Mesenteric fat pad (tissue), 1 donor: ENCODE measurements around the gene LCLAT1. TPM values are rescaled to one million over a fixed set of nuclear protein-coding genes. Genes with fewer than 3 reads are reported as not detected.

Source experiments
- DNase-seq: peaks from one replicate; pipeline ENCODE4 v3.0.0-alpha.2; 2020; ENCODE audit warnings: low spot score
- total RNA-seq: library from RNA; stranded (reverse); fragmentation: NEBNext Ultra II Directional; extraction: Animal tissue kit (Norgen Biotek cat#: 25700); gene quantifications from one replicate; pipeline ENCODE4 v1.2.1, GENCODE V29; 2021
- donor health status: DM: yes; HTN: yes; CAD: no.

The LCLAT1 gene
- total RNA-seq, 1 donor from 2014 or later = 10.9 TPM

- no peak for DNase-seq
Observed at GRCh38 chr2:30665761-30666265, 218.8 kb downstream of the LCLAT1 start.

- DNase-seq = no peak
Observed at GRCh38 chr2:30666266-30666874, 219.3 kb downstream of the LCLAT1 start.

GRCh38 chr2:30670453-30670852 lies 223.4 kb downstream of the LCLAT1 start:
- DNase-seq = no peak

GRCh38 chr2:30673127-30673526 lies 226.1 kb downstream of the LCLAT1 start:
- DNase-seq = no peak

GRCh38 chr2:30675758-30676157 lies 228.7 kb downstream of the LCLAT1 start:
- DNase-seq = no peak

GRCh38 chr2:30677231-30677630 lies 230.2 kb downstream of the LCLAT1 start:
- no peak for DNase-seq

- no peak for DNase-seq
Observed at GRCh38 chr2:30677861-30678385, 230.9 kb downstream of the LCLAT1 start.

GRCh38 chr2:30678410-30679137 lies 231.5 kb downstream of the LCLAT1 start:
- DNase-seq = no peak

GRCh38 chr2:30679426-30680088 lies 232.5 kb downstream of the LCLAT1 start:
- no peak for DNase-seq

GRCh38 chr2:30680121-30680520 lies 233.1 kb downstream of the LCLAT1 start:
- no peak for DNase-seq

GRCh38 chr2:30681022-30681421 lies 234.0 kb downstream of the LCLAT1 start:
- no peak for DNase-seq

GRCh38 chr2:30683236-30683956 lies 236.3 kb downstream of the LCLAT1 start:
- no peak for DNase-seq

- no peak for DNase-seq
Observed at GRCh38 chr2:30684026-30684425, 237.0 kb downstream of the LCLAT1 start.

GRCh38 chr2:30684516-30684915 lies 237.5 kb downstream of the LCLAT1 start:
- no peak for DNase-seq

- peak; percentile 67 for DNase-seq
Observed at GRCh38 chr2:30684996-30685395, 237.9 kb downstream of the LCLAT1 start.

- peak; percentile 47 for DNase-seq
Observed at GRCh38 chr2:30686000-30686399, 239.0 kb downstream of the LCLAT1 start.

- DNase-seq = peak; percentile 67
Observed at GRCh38 chr2:30686669-30687068, 239.6 kb downstream of the LCLAT1 start.

- DNase-seq = peak; percentile 51
Observed at GRCh38 chr2:30688956-30689401, 241.9 kb downstream of the LCLAT1 start.

GRCh38 chr2:30689496-30690125 lies 242.6 kb downstream of the LCLAT1 start:
- DNase-seq = peak; percentile 47

GRCh38 chr2:30690126-30690561 lies 243.1 kb downstream of the LCLAT1 start:
- peak; percentile 76 for DNase-seq
